Panc1 (cell line): Measurements from ENCODE around the gene ASTN2. TPM values are rescaled to one million over a fixed set of nuclear protein-coding genes. Genes with fewer than 3 reads are reported as not detected.

Experiments
- ATAC-seq: fragments of 200-7000 bp; cut with Tn5 transposase; 2 replicates; pipeline ENCODE4 v1.9.1; 2020; ENCODE audit warnings: mild to moderate bottlenecking, moderate library complexity
- BruUV-seq: library from RNA; stranded (reverse); fragments of 400-500 nt; replicated peaks from 2 replicates; lab custom pipeline; 2021; lab: Mats Ljungman, UMichigan
- CTCF ChIA-PET: fragments of 300-600 bp; sonication (Branson Sonifier 250); formaldehyde crosslinking; loops from one replicate; lab custom pipeline; 2022; ENCODE audit warnings: antibody characterized with exemption; lab: Charles Lee
- POLR2A ChIA-PET: fragments of 300-600 bp; sonication (Branson Sonifier 250); formaldehyde crosslinking; loops from one replicate; lab custom pipeline; 2022; ENCODE audit warnings: antibody characterized with exemption; lab: Charles Lee
- DNase-seq: peaks from one replicate; pipeline ENCODE4 v3.0.0-alpha.2; 2010; ENCODE audit warnings: low read depth, low spot score
- H3K27ac ChIP-seq: 2 replicates; pipeline ENCODE4 v1.5.1; 2011; ENCODE audit warnings: mild to moderate bottlenecking, low read length, inconsistent platforms
- H3K27me3 ChIP-seq: fragments of 200-500 bp; sonication (Bioruptor generic); 2 replicates; pipeline ENCODE4 v1.6.0; 2014; ENCODE audit warnings: low read length, inconsistent platforms; ENCODE audit not compliant: control insufficient read depth, insufficient read depth
- H3K36me3 ChIP-seq: fragments of 200-500 bp; sonication (Bioruptor generic); 2 replicates; pipeline ENCODE4 v1.5.1; 2014; ENCODE audit warnings: inconsistent platforms, mild to moderate bottlenecking, low read length, moderate library complexity; ENCODE audit not compliant: control insufficient read depth, insufficient read depth
- H3K4me1 ChIP-seq: 2 replicates; pipeline ENCODE4 v1.5.1; 2011; ENCODE audit warnings: inconsistent platforms, mild to moderate bottlenecking, low read length, moderate library complexity; ENCODE audit not compliant: control insufficient read depth, insufficient read depth
- H3K4me3 ChIP-seq, 2 experiments: 2 replicates each; pipeline ENCODE4 v1.5.1; 2011 to 2012; ENCODE audit warnings: low read depth in 2 of 2, low read length in 2 of 2, mild to moderate bottlenecking in 2 of 2, inconsistent platforms in 1 of 2, moderate library complexity in 1 of 2
- H3K9me3 ChIP-seq: fragments of 200-500 bp; sonication (Bioruptor generic); 2 replicates; pipeline ENCODE4 v1.5.1; 2014; ENCODE audit warnings: low read depth, mild to moderate bottlenecking, inconsistent platforms, low read length, moderate library complexity; ENCODE audit not compliant: control insufficient read depth, insufficient read depth
- POLR2AphosphoS5 ChIP-seq: IDR thresholded peaks from 2 replicates; pipeline ENCODE4 v1.6.1; 2012; ENCODE audit warnings: mild to moderate bottlenecking, low read depth, low read length, moderate library complexity
- SIN3A ChIP-seq: IDR thresholded peaks from 2 replicates; pipeline ENCODE4 v1.6.1; 2012; ENCODE audit warnings: low read depth, mild to moderate bottlenecking, low read length, moderate library complexity, borderline replicate concordance; ENCODE audit not compliant: insufficient read depth
- TCF7L2 ChIP-seq: IDR thresholded peaks from 2 replicates; pipeline ENCODE4 v1.6.1; 2011; ENCODE audit warnings: mild to moderate bottlenecking, low read depth, low read length, inconsistent platforms
- in situ Hi-C: cut with HindIII; loops from 2 replicates; pipeline ENCODE4 v1.10.0; 2016; ENCODE audit warnings: low sequenced_read_pairs, low pct_unique_long_range_greater_than_20kb
- intact Hi-C: fragments of 100-400 bp; cut with micrococcal nuclease; formaldehyde crosslinking; loops from one replicate; pipeline ENCODE4 v1.10.0; 2022; ENCODE audit not compliant: unreplicated experiment
- total RNA-seq: library from RNA; stranded (reverse); gene quantifications from one replicate; pipeline ENCODE4 v1.2.1, GENCODE V29; 2021; ENCODE audit not compliant: unreplicated experiment
- TF ChIP-seq, protein P1 (sequence below), 2 experiments: IDR thresholded peaks; 2 replicates each; pipeline ENCODE4 v1.6.1; 2011 to 2012; ENCODE audit warnings: low read depth in 2 of 2, control low read depth in 1 of 2, low read length in 1 of 2, mild to moderate bottlenecking in 1 of 2, moderate library complexity in 1 of 2; ENCODE audit not compliant: insufficient read depth in 1 of 2
- TF ChIP-seq, protein P2 (sequence below): fragments of 450-650 bp; IDR thresholded peaks from 2 replicates; pipeline ENCODE4 v1.5.1; 2017; ENCODE audit warnings: mild to moderate bottlenecking

ASTN2 gene
- total RNA-seq, 1 experiment from 2014 or later: 3.9 TPM

DNA sequence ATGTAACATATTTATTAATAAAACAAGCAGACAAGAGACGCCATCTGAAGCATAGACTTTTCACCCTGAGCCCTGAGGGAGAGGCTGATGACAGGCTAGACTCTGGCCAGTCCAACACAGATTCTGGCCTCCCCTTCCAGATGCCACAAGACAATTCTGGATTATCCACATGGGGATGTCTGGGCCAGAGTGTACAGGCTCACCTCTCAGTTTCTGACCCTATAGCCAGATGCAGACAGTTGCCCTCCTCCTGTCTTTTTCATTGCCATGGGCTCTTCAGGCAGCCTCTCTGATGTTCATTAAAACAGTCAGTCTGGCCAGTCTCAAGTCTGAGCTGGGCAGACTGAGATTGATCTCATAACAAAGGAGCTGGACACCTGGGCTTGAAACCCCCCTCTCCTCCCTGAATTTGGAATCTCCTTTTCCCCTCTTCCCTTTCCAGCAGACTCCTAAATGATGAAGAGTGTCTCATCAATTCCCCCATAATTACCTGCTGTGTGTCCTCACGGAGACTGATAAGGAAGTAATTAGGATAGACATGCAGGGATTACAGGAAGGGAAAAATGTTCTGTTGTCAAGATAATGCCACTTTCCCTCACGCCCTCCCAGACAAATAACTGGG, 89.6 kb downstream of the ASTN2 start:
- H3K36me3 ChIP-seq: no peaks in the 10 kb centered on the region
- no TSS peak for BruUV-seq
- CTCF ChIA-PET: no interaction called here

DNA sequence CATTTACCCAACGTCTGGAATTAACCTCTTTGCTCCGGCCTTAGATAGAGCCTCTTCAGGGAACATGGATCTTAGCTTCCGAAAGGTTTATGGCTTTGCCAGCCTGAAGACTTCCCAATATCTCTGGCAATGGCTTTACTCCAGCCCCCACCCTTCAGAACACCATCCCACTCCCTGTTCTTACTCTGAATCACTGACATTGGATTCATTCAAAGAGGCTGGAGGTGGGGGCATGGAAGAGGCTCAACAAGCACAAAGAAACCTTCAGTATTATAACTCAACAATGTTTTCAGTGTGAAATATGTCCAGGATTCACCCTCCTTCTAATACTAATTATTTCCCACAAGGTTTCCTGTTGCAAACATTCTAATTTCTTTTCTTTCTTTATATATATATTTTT, 91.5 kb downstream of the ASTN2 start:
- no peak for ATAC-seq

More for the DNA sequence above, 89.6 kb downstream of the ASTN2 start:
- no peak for ATAC-seq
- Histone ChIP-seq H3K9me3 (no peaks in the 10 kb centered on the region), H3K27me3 (no peaks in the 10 kb centered on the region), H3K27ac (no peak overlapping the region), H3K4me1 (no peaks in the 10 kb centered on the region), H3K4me3 (no peak overlapping the region)
- no peak for DNase-seq
- TF ChIP-seq SIN3A (no peak), POLR2AphosphoS5 (no peak), TCF7L2 (no peak)
- TF ChIP-seq, protein P1, sequence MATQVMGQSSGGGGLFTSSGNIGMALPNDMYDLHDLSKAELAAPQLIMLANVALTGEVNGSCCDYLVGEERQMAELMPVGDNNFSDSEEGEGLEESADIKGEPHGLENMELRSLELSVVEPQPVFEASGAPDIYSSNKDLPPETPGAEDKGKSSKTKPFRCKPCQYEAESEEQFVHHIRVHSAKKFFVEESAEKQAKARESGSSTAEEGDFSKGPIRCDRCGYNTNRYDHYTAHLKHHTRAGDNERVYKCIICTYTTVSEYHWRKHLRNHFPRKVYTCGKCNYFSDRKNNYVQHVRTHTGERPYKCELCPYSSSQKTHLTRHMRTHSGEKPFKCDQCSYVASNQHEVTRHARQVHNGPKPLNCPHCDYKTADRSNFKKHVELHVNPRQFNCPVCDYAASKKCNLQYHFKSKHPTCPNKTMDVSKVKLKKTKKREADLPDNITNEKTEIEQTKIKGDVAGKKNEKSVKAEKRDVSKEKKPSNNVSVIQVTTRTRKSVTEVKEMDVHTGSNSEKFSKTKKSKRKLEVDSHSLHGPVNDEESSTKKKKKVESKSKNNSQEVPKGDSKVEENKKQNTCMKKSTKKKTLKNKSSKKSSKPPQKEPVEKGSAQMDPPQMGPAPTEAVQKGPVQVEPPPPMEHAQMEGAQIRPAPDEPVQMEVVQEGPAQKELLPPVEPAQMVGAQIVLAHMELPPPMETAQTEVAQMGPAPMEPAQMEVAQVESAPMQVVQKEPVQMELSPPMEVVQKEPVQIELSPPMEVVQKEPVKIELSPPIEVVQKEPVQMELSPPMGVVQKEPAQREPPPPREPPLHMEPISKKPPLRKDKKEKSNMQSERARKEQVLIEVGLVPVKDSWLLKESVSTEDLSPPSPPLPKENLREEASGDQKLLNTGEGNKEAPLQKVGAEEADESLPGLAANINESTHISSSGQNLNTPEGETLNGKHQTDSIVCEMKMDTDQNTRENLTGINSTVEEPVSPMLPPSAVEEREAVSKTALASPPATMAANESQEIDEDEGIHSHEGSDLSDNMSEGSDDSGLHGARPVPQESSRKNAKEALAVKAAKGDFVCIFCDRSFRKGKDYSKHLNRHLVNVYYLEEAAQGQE (IDR thresholded peaks at IDR 0.05; ENCODE audit: insufficient read depth in 1 of 2, low read depth in 2 of 2, low read length in 1 of 2): no peak
- TF ChIP-seq, protein P2, sequence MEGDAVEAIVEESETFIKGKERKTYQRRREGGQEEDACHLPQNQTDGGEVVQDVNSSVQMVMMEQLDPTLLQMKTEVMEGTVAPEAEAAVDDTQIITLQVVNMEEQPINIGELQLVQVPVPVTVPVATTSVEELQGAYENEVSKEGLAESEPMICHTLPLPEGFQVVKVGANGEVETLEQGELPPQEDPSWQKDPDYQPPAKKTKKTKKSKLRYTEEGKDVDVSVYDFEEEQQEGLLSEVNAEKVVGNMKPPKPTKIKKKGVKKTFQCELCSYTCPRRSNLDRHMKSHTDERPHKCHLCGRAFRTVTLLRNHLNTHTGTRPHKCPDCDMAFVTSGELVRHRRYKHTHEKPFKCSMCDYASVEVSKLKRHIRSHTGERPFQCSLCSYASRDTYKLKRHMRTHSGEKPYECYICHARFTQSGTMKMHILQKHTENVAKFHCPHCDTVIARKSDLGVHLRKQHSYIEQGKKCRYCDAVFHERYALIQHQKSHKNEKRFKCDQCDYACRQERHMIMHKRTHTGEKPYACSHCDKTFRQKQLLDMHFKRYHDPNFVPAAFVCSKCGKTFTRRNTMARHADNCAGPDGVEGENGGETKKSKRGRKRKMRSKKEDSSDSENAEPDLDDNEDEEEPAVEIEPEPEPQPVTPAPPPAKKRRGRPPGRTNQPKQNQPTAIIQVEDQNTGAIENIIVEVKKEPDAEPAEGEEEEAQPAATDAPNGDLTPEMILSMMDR: no peak
- POLR2A ChIA-PET: interaction anchor here (0.7 kb wide), 1 partner anchor 377 kb away, joined by 3 read pairs; no protein-coding TSS in a partner anchor
- in situ Hi-C loops: no loop called here
- intact Hi-C loops: no loop called here

More for the DNA sequence above, 91.5 kb downstream of the ASTN2 start:
- no peaks in the 10 kb centered on the region for H3K4me1 ChIP-seq
- no peak for DNase-seq
- POLR2A ChIA-PET: no interaction called here
- TF ChIP-seq TCF7L2 (no peak), POLR2AphosphoS5 (no peak), SIN3A (no peak)
- TF ChIP-seq, protein P2: no peak
- TF ChIP-seq, protein P1 (IDR thresholded peaks at IDR 0.05; ENCODE audit: insufficient read depth in 1 of 2, low read depth in 2 of 2, low read length in 1 of 2): no peak
- H3K27ac ChIP-seq: no peak overlapping the region
- H3K27me3 ChIP-seq: no peaks in the 10 kb centered on the region
- no peaks in the 10 kb centered on the region for H3K36me3 ChIP-seq
- BruUV-seq: no TSS peak
- H3K4me3 ChIP-seq: no peak overlapping the region
- in situ Hi-C loops: no loop called here
- CTCF ChIA-PET: no interaction called here
- H3K9me3 ChIP-seq: no peaks in the 10 kb centered on the region
- intact Hi-C loops: no loop called here
